ENCODE results near the gene GAREM2.

DNA sequence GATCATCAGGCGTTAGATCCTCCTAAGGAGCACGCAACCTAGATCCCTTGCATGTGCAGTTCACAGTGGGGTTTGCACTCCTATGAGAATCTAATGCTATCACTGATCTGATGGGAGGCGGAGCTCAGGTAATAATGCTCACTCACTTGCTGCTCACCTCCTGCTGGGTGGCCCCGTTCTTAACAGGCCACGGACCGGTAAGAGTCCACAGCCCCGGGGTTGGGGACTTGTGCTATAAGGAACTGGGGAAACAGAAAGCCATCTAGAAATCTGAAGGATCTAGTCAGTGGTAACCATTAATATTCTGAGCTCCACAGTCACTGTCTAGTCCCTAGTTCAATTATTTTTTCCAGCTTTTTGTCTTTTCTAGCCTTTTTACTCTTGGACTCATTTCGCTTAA, 44.7 kb upstream of the GAREM2 start:
- TF ChIP-seq, protein P1, sequence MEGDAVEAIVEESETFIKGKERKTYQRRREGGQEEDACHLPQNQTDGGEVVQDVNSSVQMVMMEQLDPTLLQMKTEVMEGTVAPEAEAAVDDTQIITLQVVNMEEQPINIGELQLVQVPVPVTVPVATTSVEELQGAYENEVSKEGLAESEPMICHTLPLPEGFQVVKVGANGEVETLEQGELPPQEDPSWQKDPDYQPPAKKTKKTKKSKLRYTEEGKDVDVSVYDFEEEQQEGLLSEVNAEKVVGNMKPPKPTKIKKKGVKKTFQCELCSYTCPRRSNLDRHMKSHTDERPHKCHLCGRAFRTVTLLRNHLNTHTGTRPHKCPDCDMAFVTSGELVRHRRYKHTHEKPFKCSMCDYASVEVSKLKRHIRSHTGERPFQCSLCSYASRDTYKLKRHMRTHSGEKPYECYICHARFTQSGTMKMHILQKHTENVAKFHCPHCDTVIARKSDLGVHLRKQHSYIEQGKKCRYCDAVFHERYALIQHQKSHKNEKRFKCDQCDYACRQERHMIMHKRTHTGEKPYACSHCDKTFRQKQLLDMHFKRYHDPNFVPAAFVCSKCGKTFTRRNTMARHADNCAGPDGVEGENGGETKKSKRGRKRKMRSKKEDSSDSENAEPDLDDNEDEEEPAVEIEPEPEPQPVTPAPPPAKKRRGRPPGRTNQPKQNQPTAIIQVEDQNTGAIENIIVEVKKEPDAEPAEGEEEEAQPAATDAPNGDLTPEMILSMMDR (IDR thresholded peaks at IDR 0.05; ENCODE audit: insufficient read depth, low read length), result no peak
- TF ChIP-seq POLR2AphosphoS5 (IDR thresholded peaks at IDR 0.05; ENCODE audit: low read depth) (no peak), REST (IDR thresholded peaks at IDR 0.05; ENCODE audit: insufficient replicate concordance, low read depth) (no peak)
